ENCODE data around the gene ABCB8.
"Not testable (repeated sequence)": the region's sequence is repeated elsewhere in the genome, so short reads cannot be mapped to it uniquely, and the experiment has no call there.

The ABCB8 gene

GRCh38 chr7:151016505-151016904 is 11.7 kb upstream of the ABCB8 start:
- DNase-seq = no peak

GRCh38 chr7:151016942-151017341 is 11.3 kb upstream of the ABCB8 start:
- no peak for DNase-seq

- DNase-seq = no peak
Observed at GRCh38 chr7:151017370-151017952, 10.8 kb upstream of the ABCB8 start.

GRCh38 chr7:151017953-151018420 is 10.3 kb upstream of the ABCB8 start:
- DNase-seq = peak; percentile 40

- no peak for DNase-seq
Observed at GRCh38 chr7:151018421-151019129, 9.7 kb upstream of the ABCB8 start.

GRCh38 chr7:151019130-151019447 is 9.2 kb upstream of the ABCB8 start:
- DNase-seq = no peak

GRCh38 chr7:151020231-151020630 is 8.0 kb upstream of the ABCB8 start:
- no peak for DNase-seq

- DNase-seq = no peak
Observed at GRCh38 chr7:151023232-151023631, 5.0 kb upstream of the ABCB8 start.

GRCh38 chr7:151024435-151025056 is 3.7 kb upstream of the ABCB8 start, which contains the start of gene ATG9B:
Gene ATG9B (minus strand): TSS chr7:151024494. CDS start chr7:151024423, 71 bp downstream.
- DNase-seq = no peak

GRCh38 chr7:151025924-151026671 is 2.2 kb upstream of the ABCB8 start:
- no peak for DNase-seq

- not testable (repeated sequence) for DNase-seq
Observed at GRCh38 chr7:151026771-151027727, 1.2 kb upstream of the ABCB8 start.

GRCh38 chr7:151027728-151028130 is 521 bp upstream of the ABCB8 start:
- not testable (repeated sequence) for DNase-seq

GRCh38 chr7:151028948-151029501 is 775 bp downstream of the ABCB8 start:
- no peak for DNase-seq

GRCh38 chr7:151031011-151031410 is 2.8 kb downstream of the ABCB8 start:
- no peak for DNase-seq

- no peak for DNase-seq
Observed at GRCh38 chr7:151032936-151033863, 5.0 kb downstream of the ABCB8 start.

GRCh38 chr7:151033864-151034249 is 5.6 kb downstream of the ABCB8 start:
- DNase-seq = no peak

GRCh38 chr7:151034312-151035025 is 6.2 kb downstream of the ABCB8 start:
- DNase-seq = no peak

- no peak for DNase-seq
Observed at GRCh38 chr7:151035026-151035717, 6.9 kb downstream of the ABCB8 start.

GRCh38 chr7:151035902-151036301 is 7.7 kb downstream of the ABCB8 start:
- no peak for DNase-seq

Data from kidney glomerular epithelial cell (primary cell).